SK-N-SH treated with all-trans-retinoic acid at 6 μM for 48 hours (cell line): ENCODE data around the gene TFAP2A.

ENCODE experiments used
- ATAC-seq: fragments of 200-7000 bp; cut with Tn5 transposase; 3 replicates; pipeline ENCODE4 v1.9.1; 2020; ENCODE audit warnings: mild to moderate bottlenecking, moderate library complexity
- BACH2 ChIP-seq: fragments of 250-450 bp; sonication (Bioruptor Pico); IDR thresholded peaks from 2 replicates; pipeline ENCODE4 v1.9.0; 2021; ENCODE audit warnings: mild to moderate bottlenecking, borderline replicate concordance
- CSDC2 ChIP-seq: fragments of 250-450 bp; sonication (Bioruptor Pico); IDR thresholded peaks from 2 replicates; pipeline ENCODE4 v1.5.0; 2020; ENCODE audit warnings: mild to moderate bottlenecking, moderate library complexity
- ESRRG ChIP-seq: fragments of 250-450 bp; sonication (Bioruptor Pico); IDR thresholded peaks from 2 replicates; pipeline ENCODE4 v1.6.1; 2021; ENCODE audit warnings: mild to moderate bottlenecking
- GLIS3 ChIP-seq: fragments of 250-450 bp; sonication (Bioruptor Pico); IDR thresholded peaks from 2 replicates; pipeline ENCODE4 v1.5.0; 2020; ENCODE audit warnings: mild to moderate bottlenecking, moderate library complexity
- ISL1 ChIP-seq: fragments of 250-450 bp; sonication (Bioruptor Pico); IDR thresholded peaks from 2 replicates; pipeline ENCODE4 v2.1.2; 2022; ENCODE audit warnings: mild to moderate bottlenecking, moderate library complexity
- OSR1 ChIP-seq: fragments of 250-450 bp; sonication (Bioruptor Pico); IDR thresholded peaks from 2 replicates; pipeline ENCODE4 v1.8.0; 2022; ENCODE audit warnings: moderate library complexity, mild to moderate bottlenecking, inconsistent platforms
- PPARA ChIP-seq: fragments of 250-450 bp; sonication (Bioruptor Pico); IDR thresholded peaks from 2 replicates; pipeline ENCODE4 v1.5.0; 2020; ENCODE audit warnings: mild to moderate bottlenecking, borderline replicate concordance
- RARB ChIP-seq: fragments of 250-450 bp; sonication (Bioruptor Pico); IDR thresholded peaks from 2 replicates; pipeline ENCODE4 v1.8.0; 2021; ENCODE audit warnings: mild to moderate bottlenecking, moderate library complexity
- SNAI2 ChIP-seq: fragments of 250-450 bp; sonication (Bioruptor Pico); IDR thresholded peaks from 2 replicates; pipeline ENCODE4 v1.5.0; 2020; ENCODE audit warnings: mild to moderate bottlenecking, moderate library complexity
- TCF4 ChIP-seq: fragments of 250-450 bp; sonication (Bioruptor Pico); IDR thresholded peaks from 2 replicates; pipeline ENCODE4 v1.8.0; 2021; ENCODE audit warnings: mild to moderate bottlenecking, moderate library complexity, borderline replicate concordance
- TOX ChIP-seq: fragments of 250-450 bp; sonication (Bioruptor Pico); IDR thresholded peaks from 2 replicates; pipeline ENCODE4 v1.8.0; 2021; ENCODE audit warnings: mild to moderate bottlenecking, moderate library complexity, borderline replicate concordance
- ZC3H10 ChIP-seq: fragments of 250-450 bp; sonication (Bioruptor Pico); IDR thresholded peaks from 2 replicates; pipeline ENCODE4 v1.5.1; 2021; ENCODE audit warnings: mild to moderate bottlenecking, moderate library complexity
- ZFP3 ChIP-seq: fragments of 250-450 bp; sonication (Bioruptor Pico); IDR thresholded peaks from 2 replicates; pipeline ENCODE4 v1.5.0; 2020; ENCODE audit warnings: mild to moderate bottlenecking, moderate library complexity
- ZFP30 ChIP-seq: fragments of 450-650 bp; formaldehyde crosslinking; IDR thresholded peaks from 2 replicates; pipeline ENCODE4 v1.5.0; 2022; ENCODE audit warnings: mild to moderate bottlenecking, moderate library complexity
- ZNF565 ChIP-seq: fragments of 450-650 bp; formaldehyde crosslinking; conservative IDR thresholded peaks from 2 replicates; pipeline ENCODE4 v1.5.0; 2020; ENCODE audit warnings: low read depth, mild to moderate bottlenecking, moderate library complexity
- ZNF70 ChIP-seq: fragments of 450-650 bp; formaldehyde crosslinking; IDR thresholded peaks from 2 replicates; pipeline ENCODE4 v1.5.0; 2020; ENCODE audit warnings: mild to moderate bottlenecking, moderate library complexity
- ZNF8 ChIP-seq: fragments of 450-650 bp; formaldehyde crosslinking; IDR thresholded peaks from 2 replicates; pipeline ENCODE4 v1.5.0; 2020; ENCODE audit warnings: mild to moderate bottlenecking, moderate library complexity
- TF ChIP-seq, protein P1 (sequence below): fragments of 250-450 bp; sonication (Bioruptor Pico); IDR thresholded peaks from 2 replicates; pipeline ENCODE4 v1.5.1; 2020; ENCODE audit warnings: low read depth, mild to moderate bottlenecking, moderate library complexity
- TF ChIP-seq, protein P2 (sequence below): fragments of 250-450 bp; sonication (Bioruptor Pico); IDR thresholded peaks from 2 replicates; pipeline ENCODE4 v1.5.0; 2020; ENCODE audit warnings: mild to moderate bottlenecking, moderate library complexity
- TF ChIP-seq, protein P3 (sequence below): fragments of 250-450 bp; sonication (Bioruptor Pico); IDR thresholded peaks from 2 replicates; pipeline ENCODE4 v1.8.0; 2020; ENCODE audit warnings: mild to moderate bottlenecking, moderate library complexity, borderline replicate concordance

Gene TFAP2A

DNA sequence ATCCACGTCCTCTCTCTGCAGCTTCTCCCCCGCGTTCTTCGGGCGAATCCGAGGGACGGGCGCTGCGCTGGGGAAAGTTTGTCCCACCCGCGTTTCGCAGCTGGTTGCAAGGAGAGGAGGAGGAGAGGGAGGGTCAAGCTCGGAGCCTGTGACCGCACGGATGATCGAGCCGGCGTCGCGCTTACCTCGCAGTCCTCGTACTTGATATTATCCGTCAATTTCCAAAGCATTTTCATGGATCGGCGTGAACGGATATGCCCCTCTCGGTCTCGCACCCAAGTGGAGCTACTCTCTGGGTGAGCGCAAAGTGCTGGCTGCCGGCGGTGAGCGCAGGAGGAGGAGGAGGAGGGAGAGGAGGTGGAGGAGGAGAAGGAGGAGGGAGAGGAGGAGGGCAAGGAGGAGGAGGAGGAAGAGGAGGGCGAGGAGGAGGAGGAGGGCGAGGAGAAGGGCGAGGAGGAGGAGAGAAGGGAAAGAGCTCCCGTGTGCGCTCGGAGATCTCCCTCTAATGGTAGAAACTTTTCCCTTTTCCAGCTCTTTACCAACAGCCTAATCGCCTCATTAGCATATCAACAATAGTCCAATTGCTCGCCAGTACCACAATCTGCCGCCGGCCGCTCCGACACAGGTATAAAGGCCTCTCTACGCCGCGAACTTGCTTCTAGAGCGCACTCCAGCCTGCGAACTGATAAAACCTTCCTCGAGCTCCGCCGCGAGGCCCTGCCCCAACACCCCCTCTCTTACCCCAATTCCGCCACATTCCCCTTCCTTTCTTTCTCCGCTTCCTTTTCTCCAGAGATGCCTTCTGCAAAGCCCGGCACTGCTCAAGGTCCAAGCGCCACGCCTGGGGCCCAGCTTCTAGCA, at the start of gene TFAP2A:
TFAP2A (minus strand) TSS at position 319 of the 861 bp plus-strand sequence; CDS start at position 236, 83 bp downstream.
- no peak for TF ChIP-seq TCF4
- TF ChIP-seq ZNF70 (CRISPR knock-in tag): no peak
- TF ChIP-seq, protein P1, sequence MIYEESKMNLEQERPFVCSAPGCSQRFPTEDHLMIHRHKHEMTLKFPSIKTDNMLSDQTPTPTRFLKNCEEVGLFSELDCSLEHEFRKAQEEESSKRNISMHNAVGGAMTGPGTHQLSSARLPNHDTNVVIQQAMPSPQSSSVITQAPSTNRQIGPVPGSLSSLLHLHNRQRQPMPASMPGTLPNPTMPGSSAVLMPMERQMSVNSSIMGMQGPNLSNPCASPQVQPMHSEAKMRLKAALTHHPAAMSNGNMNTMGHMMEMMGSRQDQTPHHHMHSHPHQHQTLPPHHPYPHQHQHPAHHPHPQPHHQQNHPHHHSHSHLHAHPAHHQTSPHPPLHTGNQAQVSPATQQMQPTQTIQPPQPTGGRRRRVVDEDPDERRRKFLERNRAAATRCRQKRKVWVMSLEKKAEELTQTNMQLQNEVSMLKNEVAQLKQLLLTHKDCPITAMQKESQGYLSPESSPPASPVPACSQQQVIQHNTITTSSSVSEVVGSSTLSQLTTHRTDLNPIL (CRISPR knock-in tag): no peak
- TF ChIP-seq ESRRG (CRISPR knock-in tag): no peak
- TF ChIP-seq OSR1 (CRISPR knock-in tag): no peak
- no peak for TF ChIP-seq TOX
- TF ChIP-seq ZFP30 (CRISPR knock-in tag): no peak
- TF ChIP-seq GLIS3 (CRISPR knock-in tag): no peak
- no peak for TF ChIP-seq ISL1 (CRISPR knock-in tag)
- no peak for TF ChIP-seq ZC3H10 (CRISPR knock-in tag)
- peak; percentile 17; the same call in 2 of the 3 replicates for ATAC-seq

DNA sequence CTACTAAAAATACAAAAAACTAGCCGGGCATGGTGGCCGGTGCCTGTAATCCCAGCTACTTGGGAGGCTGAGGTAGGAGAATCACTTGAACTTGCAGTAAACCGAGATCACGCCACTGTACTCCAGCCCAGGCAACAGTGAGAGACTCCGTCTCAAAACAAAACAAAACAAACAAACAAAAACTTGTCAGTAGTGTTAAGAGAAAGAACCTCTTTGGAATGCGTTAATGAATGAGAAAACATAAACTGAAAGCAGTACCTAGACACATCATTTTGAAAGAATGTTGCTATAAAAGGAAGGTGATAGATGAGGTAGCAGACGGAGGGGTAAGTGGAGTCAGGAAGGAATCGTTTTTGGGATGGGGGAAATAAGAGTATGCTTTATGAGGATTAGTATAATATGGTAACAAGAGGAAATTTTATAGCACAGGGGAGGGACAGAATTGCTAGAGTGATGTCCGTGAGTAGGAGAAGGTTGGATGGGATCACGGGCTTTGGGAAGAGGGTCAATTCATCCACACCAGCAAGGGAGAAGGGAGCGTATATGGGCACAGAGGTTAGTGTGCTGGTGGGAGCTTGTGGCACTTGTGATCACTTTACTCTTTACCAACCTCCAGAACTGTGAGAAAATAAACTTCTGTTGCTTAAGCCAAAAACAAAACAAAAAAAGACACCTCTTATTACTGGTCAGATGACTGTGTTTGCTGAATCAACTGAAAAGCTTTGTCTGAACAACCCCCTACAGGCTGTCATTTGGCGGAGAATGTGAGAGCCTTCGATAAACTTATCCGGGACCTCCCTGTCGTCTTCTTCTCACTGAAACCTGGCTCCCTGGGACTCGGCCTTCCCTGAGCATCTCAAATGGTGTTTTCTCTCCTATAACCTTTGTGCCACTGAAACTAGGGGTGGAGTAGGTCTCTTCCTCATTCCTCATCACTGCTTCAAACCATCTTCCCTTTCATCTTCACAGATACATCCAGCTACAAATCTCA, 48.9 kb upstream of the TFAP2A start:
- ATAC-seq: peak; percentile 39; the same call in 2 of the 3 replicates
- no peak for TF ChIP-seq ESRRG (CRISPR knock-in tag)
- no peak for TF ChIP-seq CSDC2
- TF ChIP-seq, protein P1 (CRISPR knock-in tag): no peak
- no peak for TF ChIP-seq ZNF8 (CRISPR knock-in tag)

DNA sequence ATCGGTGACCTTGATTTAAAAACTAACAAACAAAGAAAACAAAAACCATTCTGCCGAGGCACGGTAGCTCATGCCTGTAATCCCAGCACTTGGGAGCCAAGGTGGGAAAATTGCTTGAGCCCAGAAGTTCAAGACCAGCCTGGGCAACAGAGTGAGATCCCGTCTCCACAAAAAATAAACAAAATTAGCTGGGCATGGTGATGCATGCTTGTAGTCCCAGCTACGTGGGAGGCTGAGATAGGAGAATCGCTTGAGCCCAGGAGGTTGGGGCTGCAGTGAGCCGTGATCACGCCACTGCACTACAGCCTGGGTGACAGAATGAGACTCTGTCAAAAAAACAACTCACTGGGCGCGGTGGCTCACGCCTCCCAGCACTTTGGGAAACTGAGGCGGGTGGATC, 48.2 kb upstream of the TFAP2A start:
- ATAC-seq: no peak
- TF ChIP-seq ZNF565 (CRISPR knock-in tag) (no peak), ZFP3 (CRISPR knock-in tag) (no peak), PPARA (CRISPR knock-in tag) (no peak), TOX (no peak), ESRRG (CRISPR knock-in tag) (no peak), RARB (CRISPR knock-in tag) (no peak), ISL1 (CRISPR knock-in tag) (no peak), SNAI2 (CRISPR knock-in tag) (no peak), GLIS3 (CRISPR knock-in tag) (no peak), BACH2 (no peak), CSDC2 (no peak), ZC3H10 (CRISPR knock-in tag) (no peak)
- TF ChIP-seq, protein P2, sequence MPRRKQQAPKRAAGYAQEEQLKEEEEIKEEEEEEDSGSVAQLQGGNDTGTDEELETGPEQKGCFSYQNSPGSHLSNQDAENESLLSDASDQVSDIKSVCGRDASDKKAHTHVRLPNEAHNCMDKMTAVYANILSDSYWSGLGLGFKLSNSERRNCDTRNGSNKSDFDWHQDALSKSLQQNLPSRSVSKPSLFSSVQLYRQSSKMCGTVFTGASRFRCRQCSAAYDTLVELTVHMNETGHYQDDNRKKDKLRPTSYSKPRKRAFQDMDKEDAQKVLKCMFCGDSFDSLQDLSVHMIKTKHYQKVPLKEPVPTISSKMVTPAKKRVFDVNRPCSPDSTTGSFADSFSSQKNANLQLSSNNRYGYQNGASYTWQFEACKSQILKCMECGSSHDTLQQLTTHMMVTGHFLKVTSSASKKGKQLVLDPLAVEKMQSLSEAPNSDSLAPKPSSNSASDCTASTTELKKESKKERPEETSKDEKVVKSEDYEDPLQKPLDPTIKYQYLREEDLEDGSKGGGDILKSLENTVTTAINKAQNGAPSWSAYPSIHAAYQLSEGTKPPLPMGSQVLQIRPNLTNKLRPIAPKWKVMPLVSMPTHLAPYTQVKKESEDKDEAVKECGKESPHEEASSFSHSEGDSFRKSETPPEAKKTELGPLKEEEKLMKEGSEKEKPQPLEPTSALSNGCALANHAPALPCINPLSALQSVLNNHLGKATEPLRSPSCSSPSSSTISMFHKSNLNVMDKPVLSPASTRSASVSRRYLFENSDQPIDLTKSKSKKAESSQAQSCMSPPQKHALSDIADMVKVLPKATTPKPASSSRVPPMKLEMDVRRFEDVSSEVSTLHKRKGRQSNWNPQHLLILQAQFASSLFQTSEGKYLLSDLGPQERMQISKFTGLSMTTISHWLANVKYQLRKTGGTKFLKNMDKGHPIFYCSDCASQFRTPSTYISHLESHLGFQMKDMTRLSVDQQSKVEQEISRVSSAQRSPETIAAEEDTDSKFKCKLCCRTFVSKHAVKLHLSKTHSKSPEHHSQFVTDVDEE (CRISPR knock-in tag): no peak
- TF ChIP-seq, protein P3, sequence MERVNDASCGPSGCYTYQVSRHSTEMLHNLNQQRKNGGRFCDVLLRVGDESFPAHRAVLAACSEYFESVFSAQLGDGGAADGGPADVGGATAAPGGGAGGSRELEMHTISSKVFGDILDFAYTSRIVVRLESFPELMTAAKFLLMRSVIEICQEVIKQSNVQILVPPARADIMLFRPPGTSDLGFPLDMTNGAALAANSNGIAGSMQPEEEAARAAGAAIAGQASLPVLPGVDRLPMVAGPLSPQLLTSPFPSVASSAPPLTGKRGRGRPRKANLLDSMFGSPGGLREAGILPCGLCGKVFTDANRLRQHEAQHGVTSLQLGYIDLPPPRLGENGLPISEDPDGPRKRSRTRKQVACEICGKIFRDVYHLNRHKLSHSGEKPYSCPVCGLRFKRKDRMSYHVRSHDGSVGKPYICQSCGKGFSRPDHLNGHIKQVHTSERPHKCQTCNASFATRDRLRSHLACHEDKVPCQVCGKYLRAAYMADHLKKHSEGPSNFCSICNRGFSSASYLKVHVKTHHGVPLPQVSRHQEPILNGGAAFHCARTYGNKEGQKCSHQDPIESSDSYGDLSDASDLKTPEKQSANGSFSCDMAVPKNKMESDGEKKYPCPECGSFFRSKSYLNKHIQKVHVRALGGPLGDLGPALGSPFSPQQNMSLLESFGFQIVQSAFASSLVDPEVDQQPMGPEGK (CRISPR knock-in tag): no peak
